Measurements from ENCODE around the gene TSPAN6.

Gene TSPAN6

GRCh38 chrX:100636321-100636991 is at the start of gene TSPAN6:
Gene TSPAN6 (minus strand): TSS chrX:100636806. CDS start chrX:100636694, 112 bp downstream.
- peak; percentile 86 for DNase-seq (ENCODE audit: low spot score)

GRCh38 chrX:100685997-100686305 is 49.3 kb upstream of the TSPAN6 start:
- no peak for DNase-seq (ENCODE audit: low spot score)

GRCh38 chrX:100685284-100685996 is 48.8 kb upstream of the TSPAN6 start:
- peak; percentile 54 for DNase-seq (ENCODE audit: low spot score)

- no peak for DNase-seq (ENCODE audit: low spot score)
Measured at GRCh38 chrX:100682939-100683338, 46.3 kb upstream of the TSPAN6 start.

GRCh38 chrX:100681599-100681998 is 45.0 kb upstream of the TSPAN6 start:
- DNase-seq (ENCODE audit: low spot score), result no peak

GRCh38 chrX:100680756-100681155 is 44.1 kb upstream of the TSPAN6 start:
- peak; percentile 9 for DNase-seq (ENCODE audit: low spot score)

- no peak for DNase-seq (ENCODE audit: low spot score)
Measured at GRCh38 chrX:100677611-100678181, 41.1 kb upstream of the TSPAN6 start.

- no peak for DNase-seq (ENCODE audit: low spot score)
Measured at GRCh38 chrX:100674705-100675104, 38.1 kb upstream of the TSPAN6 start.

GRCh38 chrX:100673397-100673953 is 36.9 kb upstream of the TSPAN6 start:
- DNase-seq (ENCODE audit: low spot score), result peak; percentile 29

GRCh38 chrX:100672966-100673365 is 36.4 kb upstream of the TSPAN6 start:
- DNase-seq (ENCODE audit: low spot score), result no peak

GRCh38 chrX:100663642-100664041 is 27.0 kb upstream of the TSPAN6 start:
- no peak for DNase-seq (ENCODE audit: low spot score)

- no peak for DNase-seq (ENCODE audit: low spot score)
Measured at GRCh38 chrX:100662796-100663195, 26.2 kb upstream of the TSPAN6 start.

- no peak for DNase-seq (ENCODE audit: low spot score)
Measured at GRCh38 chrX:100662170-100662569, 25.6 kb upstream of the TSPAN6 start.

- DNase-seq (ENCODE audit: low spot score), result peak; percentile 18
Measured at GRCh38 chrX:100659431-100660137, 23.0 kb upstream of the TSPAN6 start.

- no peak for DNase-seq (ENCODE audit: low spot score)
Measured at GRCh38 chrX:100658941-100659381, 22.4 kb upstream of the TSPAN6 start.

GRCh38 chrX:100654261-100654660 is 17.7 kb upstream of the TSPAN6 start:
- DNase-seq (ENCODE audit: low spot score), result peak; percentile 22

- DNase-seq (ENCODE audit: low spot score), result no peak
Measured at GRCh38 chrX:100652266-100652665, 15.7 kb upstream of the TSPAN6 start.

- DNase-seq (ENCODE audit: low spot score), result no peak
Measured at GRCh38 chrX:100650841-100651240, 14.2 kb upstream of the TSPAN6 start.

GRCh38 chrX:100649550-100650356 is 13.1 kb upstream of the TSPAN6 start:
- DNase-seq (ENCODE audit: low spot score), result peak; percentile 83

- peak; percentile 33 for DNase-seq (ENCODE audit: low spot score)
Measured at GRCh38 chrX:100648458-100649417, 12.1 kb upstream of the TSPAN6 start.
